Activated CD4-positive, alpha-beta memory T cell treated with anti-CD3 and anti-CD28 coated beads, Interleukin-2, amount 10 ng/mL, durations not matched to agents 7 days and 5 days (primary cell): ENCODE data around the gene SLC44A2. TPM values are rescaled to one million over a fixed set of nuclear protein-coding genes. Genes with fewer than 3 reads are reported as not detected.
"Not testable (repeated sequence)": the region's sequence is repeated elsewhere in the genome, so short reads cannot be mapped to it uniquely, and the experiment has no call there.

ENCODE experiments used
- CTCF ChIA-PET: fragments of 350-600 bp; sonication (Branson Sonifier 250); formaldehyde crosslinking; loops from one replicate; lab custom pipeline; 2021; ENCODE audit warnings: antibody characterized with exemption, inconsistent platforms; lab: Charles Lee
- POLR2A ChIA-PET: fragments of 350-600 bp; sonication (Branson Sonifier 250); formaldehyde crosslinking; loops from one replicate; lab custom pipeline; 2021; ENCODE audit warnings: antibody characterized with exemption; lab: Charles Lee
- DNase-seq: peaks from one replicate; pipeline ENCODE4 v3.0.0-alpha.2; 2020
- H3K27ac Mint-ChIP-seq: one replicate; pipeline ENCODE4 v1.8.0; 2021; ENCODE audit warnings: mild to moderate bottlenecking, mixed read lengths
- H3K27me3 Mint-ChIP-seq: one replicate; pipeline ENCODE4 v1.8.0; 2021; ENCODE audit warnings: mixed read lengths
- H3K36me3 Mint-ChIP-seq: one replicate; pipeline ENCODE4 v1.8.0; 2021; ENCODE audit warnings: low read depth, mixed read lengths
- H3K4me1 Mint-ChIP-seq: one replicate; pipeline ENCODE4 v1.8.0; 2021; ENCODE audit warnings: mixed read lengths
- H3K4me3 Mint-ChIP-seq: one replicate; pipeline ENCODE4 v1.8.0; 2021; ENCODE audit warnings: mild to moderate bottlenecking, mixed read lengths
- H3K9me3 Mint-ChIP-seq: one replicate; pipeline ENCODE4 v1.8.0; 2021; ENCODE audit warnings: mixed read lengths
- total RNA-seq, 2 experiments: library from RNA; stranded (reverse); gene quantifications; one replicate each; pipeline ENCODE4 v1.2.3, GENCODE V29; 2021

Gene SLC44A2
- total RNA-seq, 2 experiments from 2014 or later: 147 to 152 TPM

- Mint-ChIP-seq H3K9me3 (no peaks in the 10 kb centered on the region), H3K36me3 (peaks cover 46% of the 10 kb centered on the region), H3K4me1 (peaks cover 55% of the 10 kb centered on the region), H3K27me3 (peaks cover 2% of the 10 kb centered on the region), H3K27ac (peak overlapping the region; percentile 86), H3K4me3 (peak overlapping the region; percentile 91)
- POLR2A ChIA-PET: interaction anchor here (0.8 to 1.9 kb wide), 7 partner anchors 10 to 53 kb away, joined by 3 to 8 read pairs (median 5); partner anchors contain the start of gene QTRT1
- CTCF ChIA-PET: interaction anchor here (0.7 to 1.7 kb wide), 4 partner anchors 44 to 62 kb away, joined by 3 to 5 read pairs (median 4); partner anchors contain the start of genes DNM2 and QTRT1
- peak; percentile 21 for DNase-seq
These were observed 30.3 kb downstream of the SLC44A2 start for GRCh38 chr19:10655457-10656312.

DNA sequence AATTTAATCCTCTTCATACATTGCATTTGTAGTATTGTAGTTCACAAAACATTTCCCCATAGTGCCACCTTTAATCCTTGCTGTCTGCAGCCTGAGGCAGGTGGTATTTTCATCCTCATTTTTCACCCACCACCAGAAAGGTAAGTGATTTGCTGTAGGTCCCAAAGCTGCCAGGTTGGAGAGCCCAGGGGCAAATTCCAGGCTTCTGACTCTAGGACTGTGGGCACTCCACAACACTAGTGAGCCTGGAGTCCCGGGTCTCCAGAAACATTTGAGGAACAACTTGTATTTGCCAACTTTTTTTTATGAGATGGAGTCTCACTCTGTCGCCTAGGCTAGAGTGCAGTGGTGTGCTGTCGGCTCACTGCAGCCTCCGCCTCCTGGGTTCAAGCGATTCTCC lies 35.0 kb downstream of the SLC44A2 start:
- H3K27ac Mint-ChIP-seq: no peak overlapping the region
- H3K27me3 Mint-ChIP-seq: no peaks in the 10 kb centered on the region
- POLR2A ChIA-PET: no interaction called here
- H3K9me3 Mint-ChIP-seq: no peaks in the 10 kb centered on the region
- H3K4me1 Mint-ChIP-seq: peaks cover 62% of the 10 kb centered on the region
- peaks cover 41% of the 10 kb centered on the region for H3K36me3 Mint-ChIP-seq
- CTCF ChIA-PET: no interaction called here
- no peak for DNase-seq
- no peak overlapping the region for H3K4me3 Mint-ChIP-seq

DNA sequence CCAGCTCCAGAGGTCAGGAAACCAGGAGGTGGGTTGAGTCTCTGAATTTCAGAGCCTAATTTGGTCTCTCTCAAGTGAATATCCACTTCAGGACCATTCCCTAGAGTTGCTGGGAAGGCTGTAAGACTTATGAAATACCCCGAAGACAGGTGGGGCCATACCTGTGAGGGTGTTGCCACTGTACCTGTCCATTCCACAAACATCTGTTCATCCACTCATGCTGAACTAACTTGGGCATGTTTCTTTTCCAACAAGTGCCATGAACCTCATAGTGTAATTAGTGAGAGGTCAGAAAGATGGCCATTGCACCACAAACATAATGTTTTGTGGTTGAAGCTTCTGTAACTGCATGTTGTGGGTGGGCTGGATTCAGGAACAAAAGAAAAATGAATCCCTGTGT lies 36.6 kb downstream of the SLC44A2 start:
- DNase-seq: no peak
- no peak overlapping the region for H3K27ac Mint-ChIP-seq
- ChIA-PET CTCF (interaction anchor here (1.3 kb wide), 1 partner anchor 81 kb away, joined by 4 read pairs; no protein-coding TSS in a partner anchor), POLR2A (interaction anchor here (1.2 to 1.5 kb wide), 2 partner anchors 10 to 39 kb away, joined by 3 to 9 read pairs; partner anchors contain the start of gene QTRT1)
- H3K4me3 Mint-ChIP-seq: no peak overlapping the region
- H3K4me1 Mint-ChIP-seq: peaks cover 56% of the 10 kb centered on the region
- H3K9me3 Mint-ChIP-seq: no peaks in the 10 kb centered on the region
- peaks cover 29% of the 10 kb centered on the region for H3K36me3 Mint-ChIP-seq
- H3K27me3 Mint-ChIP-seq: no peaks in the 10 kb centered on the region

- H3K27me3 Mint-ChIP-seq: no peaks in the 10 kb centered on the region
- peaks cover 25% of the 10 kb centered on the region for H3K36me3 Mint-ChIP-seq
- no peak overlapping the region for H3K4me3 Mint-ChIP-seq
- H3K4me1 Mint-ChIP-seq: peaks cover 54% of the 10 kb centered on the region
- no peaks in the 10 kb centered on the region for H3K9me3 Mint-ChIP-seq
- peak overlapping the region; percentile 48 for H3K27ac Mint-ChIP-seq
- CTCF ChIA-PET: interaction anchor here (0.8 to 1.7 kb wide), 2 partner anchors 37 to 81 kb away, joined by 3 to 4 read pairs; no protein-coding TSS in a partner anchor
- no peak for DNase-seq
- POLR2A ChIA-PET: interaction anchor here (0.6 to 1.5 kb wide), 3 partner anchors 10 to 131 kb away, joined by 3 to 9 read pairs (median 4); partner anchors contain the start of gene QTRT1
These were observed 37.3 kb downstream of the SLC44A2 start for GRCh38 chr19:10662384-10663251.

- Mint-ChIP-seq H3K36me3 (peaks cover 29% of the 10 kb centered on the region), H3K4me1 (peaks cover 57% of the 10 kb centered on the region)
- not testable (repeated sequence) for H3K4me3 Mint-ChIP-seq, H3K9me3 Mint-ChIP-seq, H3K27ac Mint-ChIP-seq, H3K27me3 Mint-ChIP-seq, DNase-seq
- POLR2A ChIA-PET: interaction anchor here (1.5 kb wide), 1 partner anchor 11 kb away, joined by 9 read pairs; no protein-coding TSS in a partner anchor
- CTCF ChIA-PET: interaction anchor here (0.8 to 1.7 kb wide), 2 partner anchors 36 to 82 kb away, joined by 3 to 4 read pairs; no protein-coding TSS in a partner anchor
These were observed 37.9 kb downstream of the SLC44A2 start for GRCh38 chr19:10663252-10663563.

GRCh38 chr19:10667867-10668266 lies 42.5 kb downstream of the SLC44A2 start:
- H3K27me3 Mint-ChIP-seq: no peaks in the 10 kb centered on the region
- H3K4me1 Mint-ChIP-seq: peaks cover 36% of the 10 kb centered on the region
- H3K4me3 Mint-ChIP-seq: no peak overlapping the region
- no peaks in the 10 kb centered on the region for H3K9me3 Mint-ChIP-seq
- peaks cover 32% of the 10 kb centered on the region for H3K36me3 Mint-ChIP-seq
- DNase-seq: no peak
- ChIA-PET CTCF (interaction anchor here (1.0 to 1.6 kb wide), 2 partner anchors 23 to 32 kb away, joined by 4 to 5 read pairs; no protein-coding TSS in a partner anchor), POLR2A (interaction anchor here (1.0 to 1.5 kb wide), 4 partner anchors 12 to 54 kb away, joined by 3 to 5 read pairs (median 4); partner anchors contain the start of gene QTRT1)
- H3K27ac Mint-ChIP-seq: peak overlapping the region; percentile 47

DNA sequence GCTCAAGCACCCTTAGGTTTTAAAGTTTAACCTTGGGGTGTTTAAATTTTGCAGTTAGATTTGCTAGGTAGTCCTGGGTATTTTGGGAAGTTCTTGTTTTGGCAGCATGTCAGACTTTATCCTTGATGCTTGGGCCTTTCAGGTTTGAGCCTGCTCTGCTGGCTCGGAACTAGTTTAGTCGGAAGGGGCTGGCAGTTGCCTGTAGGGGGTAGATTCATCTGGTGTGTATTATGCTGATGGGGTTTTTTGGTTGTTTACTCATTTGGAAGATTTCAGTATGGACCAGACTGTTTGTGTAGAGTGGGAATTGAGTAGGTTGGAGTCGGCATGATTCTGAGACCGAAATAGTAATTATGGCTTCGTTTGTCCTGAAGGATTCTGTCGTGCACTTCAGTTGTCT lies 43.9 kb downstream of the SLC44A2 start:
- Mint-ChIP-seq H3K4me3 (no peak overlapping the region), H3K27ac (peak overlapping the region; percentile 56), H3K9me3 (no peaks in the 10 kb centered on the region), H3K36me3 (peaks cover 36% of the 10 kb centered on the region), H3K27me3 (no peaks in the 10 kb centered on the region), H3K4me1 (peaks cover 31% of the 10 kb centered on the region)
- CTCF ChIA-PET: no interaction called here
- no peak for DNase-seq
- POLR2A ChIA-PET: no interaction called here

GRCh38 chr19:10670182-10670581 lies 44.8 kb downstream of the SLC44A2 start:
- ChIA-PET POLR2A (interaction anchor here (0.8 kb wide), 1 partner anchor 17 kb away, joined by 4 read pairs; no protein-coding TSS in a partner anchor), CTCF (interaction anchor here (0.6 to 4.1 kb wide), 2 partner anchors 25 to 30 kb away, joined by 3 to 16 read pairs; partner anchors contain the start of gene QTRT1)
- Mint-ChIP-seq H3K4me3 (no peak overlapping the region), H3K36me3 (peaks cover 44% of the 10 kb centered on the region), H3K27me3 (no peaks in the 10 kb centered on the region), H3K27ac (no peak overlapping the region), H3K9me3 (no peaks in the 10 kb centered on the region), H3K4me1 (peaks cover 29% of the 10 kb centered on the region)
- DNase-seq: no peak

GRCh38 chr19:10670876-10671804 lies 45.8 kb downstream of the SLC44A2 start:
- ChIA-PET POLR2A (interaction anchor here (0.5 to 2.2 kb wide), 3 partner anchors 11 to 416 kb away, joined by 3 to 4 read pairs (median 3); no protein-coding TSS in a partner anchor), CTCF (interaction anchor here (4.1 kb wide), 1 partner anchor 29 kb away, joined by 16 read pairs; the partner anchor contains the start of gene QTRT1)
- Mint-ChIP-seq H3K27me3 (no peaks in the 10 kb centered on the region), H3K4me3 (no peak overlapping the region), H3K4me1 (peaks cover 27% of the 10 kb centered on the region), H3K27ac (no peak overlapping the region), H3K36me3 (peaks cover 45% of the 10 kb centered on the region), H3K9me3 (no peaks in the 10 kb centered on the region)
- no peak for DNase-seq

DNA sequence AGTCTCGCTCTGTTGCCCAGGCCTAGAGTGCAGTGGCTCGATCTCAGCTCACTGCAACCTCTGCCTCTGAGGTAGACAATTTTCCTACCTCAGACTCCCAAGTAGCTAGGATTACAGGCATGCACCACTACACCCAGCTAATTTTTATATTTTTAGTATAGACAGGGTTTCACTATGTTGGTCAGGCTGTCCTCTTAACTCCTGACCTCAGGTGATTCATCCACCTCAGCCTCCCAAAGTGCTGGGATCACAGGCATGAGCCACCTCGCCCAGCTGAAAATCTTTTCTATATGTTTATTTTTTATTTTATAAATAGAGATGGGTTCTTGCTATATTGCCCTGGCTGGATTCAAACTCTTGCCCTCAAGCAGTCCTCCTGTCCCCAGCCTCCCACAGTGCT lies 46.6 kb downstream of the SLC44A2 start:
- Mint-ChIP-seq H3K36me3 (peaks cover 48% of the 10 kb centered on the region), H3K4me1 (peaks cover 20% of the 10 kb centered on the region)
- not testable (repeated sequence) for H3K27ac Mint-ChIP-seq, H3K27me3 Mint-ChIP-seq, DNase-seq, H3K4me3 Mint-ChIP-seq, H3K9me3 Mint-ChIP-seq
- ChIA-PET CTCF (interaction anchor here (4.1 kb wide), 1 partner anchor 28 kb away, joined by 16 read pairs; the partner anchor contains the start of gene QTRT1), POLR2A (interaction anchor here (0.5 to 2.2 kb wide), 4 partner anchors 11 to 415 kb away, joined by 3 to 4 read pairs (median 4); no protein-coding TSS in a partner anchor)

DNA sequence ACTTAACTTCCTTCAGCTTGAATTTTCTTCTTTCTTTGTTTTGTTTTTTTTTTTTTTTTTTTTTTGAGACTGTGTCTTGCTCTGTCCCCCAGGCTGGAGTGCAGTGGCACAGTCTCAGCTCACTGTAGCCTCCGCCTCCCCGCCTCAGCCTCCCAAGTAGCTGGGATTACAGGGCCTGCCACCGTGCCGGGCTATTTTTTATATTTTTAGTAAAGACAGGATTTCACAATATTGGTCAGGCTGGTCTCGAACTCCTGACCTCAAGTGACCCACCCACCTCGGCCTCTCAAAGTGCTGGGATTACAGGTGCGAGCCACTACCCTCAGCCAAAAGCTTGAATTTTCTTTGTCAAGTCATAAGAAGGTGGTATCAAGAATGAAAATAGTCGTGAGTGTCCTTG lies 49.9 kb downstream of the SLC44A2 start:
- H3K4me1 Mint-ChIP-seq, H3K27me3 Mint-ChIP-seq, H3K9me3 Mint-ChIP-seq, H3K4me3 Mint-ChIP-seq, DNase-seq, H3K27ac Mint-ChIP-seq: not testable (repeated sequence)
- ChIA-PET CTCF (interaction anchor here (0.7 to 1.0 kb wide), 2 partner anchors 9 to 94 kb away, joined by 4 to 5 read pairs; no protein-coding TSS in a partner anchor), POLR2A (interaction anchor here (1.4 kb wide), 1 partner anchor 20 kb away, joined by 4 read pairs; no protein-coding TSS in a partner anchor)
- peaks cover 69% of the 10 kb centered on the region for H3K36me3 Mint-ChIP-seq
